DOHH2 (cell line): ENCODE measurements around the gene TRPM2.

Experiments
- EZH2phosphoT487 ChIP-seq: fragments of 200-600 bp; sonication (generic); IDR thresholded peaks from 2 replicates; pipeline ENCODE4 v1.6.1; 2017; ENCODE audit warnings: borderline replicate concordance, mild to moderate bottlenecking, antibody characterized with exemption, low read length, moderate library complexity, mixed read lengths
- TF ChIP-seq, protein P1 (sequence below): fragments of 200-600 bp; sonication (generic); IDR thresholded peaks from one replicate; pipeline ENCODE4 v1.5.1; 2014; ENCODE audit warnings: antibody characterized with exemption, mild to moderate bottlenecking, low read depth, low read length; ENCODE audit not compliant: poor library complexity, severe bottlenecking

DNA sequence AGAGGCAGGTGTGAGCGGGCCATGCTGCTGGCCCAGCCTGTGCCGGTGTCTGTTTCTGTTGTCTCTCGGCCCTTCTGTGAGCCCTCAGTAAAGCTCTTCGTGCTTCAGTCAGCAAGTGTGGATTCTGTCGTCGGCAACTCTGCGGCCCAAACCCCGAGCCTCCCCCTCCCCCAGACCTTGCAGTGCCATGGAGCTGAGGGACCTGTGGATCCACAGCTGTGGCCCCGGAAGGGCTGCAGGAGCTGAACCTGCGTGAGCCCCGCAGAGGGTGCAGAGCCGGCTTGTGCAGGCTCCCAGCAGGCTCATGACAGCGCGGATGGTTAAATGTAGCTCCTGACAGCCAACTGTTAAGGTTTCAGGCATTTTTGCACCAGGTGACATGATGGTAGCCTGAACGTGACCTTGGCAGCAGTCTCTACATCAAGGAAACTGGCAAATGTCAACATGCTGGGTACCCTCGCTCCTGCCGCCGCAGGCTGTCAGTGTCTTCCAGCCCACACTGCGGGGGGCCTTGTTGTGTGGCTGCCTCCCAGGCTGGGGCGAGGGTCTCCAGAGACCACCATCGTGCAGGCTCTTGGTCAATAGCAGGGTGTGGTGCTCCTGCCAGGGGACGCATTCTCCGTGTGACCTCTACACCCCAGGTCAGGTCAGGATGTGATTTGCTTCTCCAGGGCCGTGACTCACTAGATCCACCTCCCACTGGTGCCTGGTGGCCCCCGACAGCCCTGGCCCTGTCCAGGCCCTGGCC lies 108.8 kb downstream of the TRPM2 start:
- TF ChIP-seq, protein P1, sequence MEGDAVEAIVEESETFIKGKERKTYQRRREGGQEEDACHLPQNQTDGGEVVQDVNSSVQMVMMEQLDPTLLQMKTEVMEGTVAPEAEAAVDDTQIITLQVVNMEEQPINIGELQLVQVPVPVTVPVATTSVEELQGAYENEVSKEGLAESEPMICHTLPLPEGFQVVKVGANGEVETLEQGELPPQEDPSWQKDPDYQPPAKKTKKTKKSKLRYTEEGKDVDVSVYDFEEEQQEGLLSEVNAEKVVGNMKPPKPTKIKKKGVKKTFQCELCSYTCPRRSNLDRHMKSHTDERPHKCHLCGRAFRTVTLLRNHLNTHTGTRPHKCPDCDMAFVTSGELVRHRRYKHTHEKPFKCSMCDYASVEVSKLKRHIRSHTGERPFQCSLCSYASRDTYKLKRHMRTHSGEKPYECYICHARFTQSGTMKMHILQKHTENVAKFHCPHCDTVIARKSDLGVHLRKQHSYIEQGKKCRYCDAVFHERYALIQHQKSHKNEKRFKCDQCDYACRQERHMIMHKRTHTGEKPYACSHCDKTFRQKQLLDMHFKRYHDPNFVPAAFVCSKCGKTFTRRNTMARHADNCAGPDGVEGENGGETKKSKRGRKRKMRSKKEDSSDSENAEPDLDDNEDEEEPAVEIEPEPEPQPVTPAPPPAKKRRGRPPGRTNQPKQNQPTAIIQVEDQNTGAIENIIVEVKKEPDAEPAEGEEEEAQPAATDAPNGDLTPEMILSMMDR, result no peak
- TF ChIP-seq EZH2phosphoT487, result no peak
